ENCODE data around the gene DCAF12. TPM values are rescaled to one million over a fixed set of nuclear protein-coding genes. Genes with fewer than 3 reads are reported as not detected.
"Not testable (repeated sequence)": the region's sequence is repeated elsewhere in the genome, so short reads cannot be mapped to it uniquely, and the experiment has no call there.

Gene DCAF12
- total RNA-seq, 4 donors from 2014 or later, result 21.3 to 34.9 (median 24.2) TPM

DNA sequence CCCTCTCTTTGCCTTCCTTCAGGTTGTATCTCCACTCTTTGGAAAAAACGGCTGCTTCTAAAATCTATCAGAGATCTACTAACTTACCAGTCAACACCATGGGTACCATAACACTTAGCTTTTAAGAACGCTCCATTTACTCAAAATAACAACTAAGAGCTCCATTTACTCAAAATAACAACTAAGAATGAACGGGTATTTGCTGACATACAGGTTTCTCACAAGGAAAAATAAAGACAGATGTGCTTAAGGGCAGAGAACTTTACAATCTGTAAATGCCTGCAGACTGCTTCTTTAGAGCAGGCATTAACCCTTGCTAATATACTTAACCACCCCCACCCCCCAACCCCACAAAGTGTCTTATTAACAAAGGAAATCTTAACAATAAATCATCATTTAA, 80.6 kb downstream of the DCAF12 start:
- Histone ChIP-seq H3K27me3 (no peaks in the 10 kb centered on the region), H3K9me3 (no peaks in the 10 kb centered on the region), H3K4me3 (no peak overlapping the region), H3K4me1 (peaks cover 0 to 25% (median 16%) of the 10 kb centered on the region in 4 donors), H3K36me3 (no peaks in the 10 kb centered on the region), H3K27ac (no peak overlapping the region)
- WGBS, 2 donors, result 49 to 56% methylated on average over 3 of the region's 3 CpGs
- DNase-seq (ENCODE audit: low spot score in 2 of 2), result no peak
- TF ChIP-seq EP300 (IDR thresholded peaks at IDR 0.05), result no peak
- no peak for TF ChIP-seq POLR2A (IDR thresholded peaks at IDR 0.05)
- TF ChIP-seq, protein P1, sequence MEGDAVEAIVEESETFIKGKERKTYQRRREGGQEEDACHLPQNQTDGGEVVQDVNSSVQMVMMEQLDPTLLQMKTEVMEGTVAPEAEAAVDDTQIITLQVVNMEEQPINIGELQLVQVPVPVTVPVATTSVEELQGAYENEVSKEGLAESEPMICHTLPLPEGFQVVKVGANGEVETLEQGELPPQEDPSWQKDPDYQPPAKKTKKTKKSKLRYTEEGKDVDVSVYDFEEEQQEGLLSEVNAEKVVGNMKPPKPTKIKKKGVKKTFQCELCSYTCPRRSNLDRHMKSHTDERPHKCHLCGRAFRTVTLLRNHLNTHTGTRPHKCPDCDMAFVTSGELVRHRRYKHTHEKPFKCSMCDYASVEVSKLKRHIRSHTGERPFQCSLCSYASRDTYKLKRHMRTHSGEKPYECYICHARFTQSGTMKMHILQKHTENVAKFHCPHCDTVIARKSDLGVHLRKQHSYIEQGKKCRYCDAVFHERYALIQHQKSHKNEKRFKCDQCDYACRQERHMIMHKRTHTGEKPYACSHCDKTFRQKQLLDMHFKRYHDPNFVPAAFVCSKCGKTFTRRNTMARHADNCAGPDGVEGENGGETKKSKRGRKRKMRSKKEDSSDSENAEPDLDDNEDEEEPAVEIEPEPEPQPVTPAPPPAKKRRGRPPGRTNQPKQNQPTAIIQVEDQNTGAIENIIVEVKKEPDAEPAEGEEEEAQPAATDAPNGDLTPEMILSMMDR (IDR thresholded peaks at IDR 0.05), result no peak

DNA sequence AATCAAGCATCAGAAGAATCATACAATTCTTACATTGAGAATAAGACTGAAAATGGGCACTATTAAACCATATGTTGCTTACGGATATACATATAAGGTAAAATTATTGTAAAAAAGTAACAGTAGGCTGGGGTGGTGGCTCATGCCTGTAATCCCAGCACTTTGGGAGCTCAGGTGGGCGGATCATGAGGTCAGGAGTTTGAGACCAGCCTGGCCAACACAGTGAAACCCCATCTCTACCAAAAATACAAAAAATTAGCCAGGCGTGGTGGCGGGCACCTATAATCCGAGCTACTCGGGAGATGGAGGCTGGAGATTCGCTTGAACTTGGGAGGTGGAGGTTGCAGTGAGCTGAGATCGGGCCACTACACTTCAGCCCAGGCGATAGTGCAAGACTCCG, 84.4 kb downstream of the DCAF12 start:
- not testable (repeated sequence) for H3K27ac ChIP-seq; H3K27me3 ChIP-seq; DNase-seq (ENCODE audit: low spot score in 2 of 2); H3K4me3 ChIP-seq; H3K9me3 ChIP-seq; H3K4me1 ChIP-seq
- peaks cover 0 to 12% (median 0%) of the 10 kb centered on the region in 3 donors for H3K36me3 ChIP-seq
- 93 to 96% methylated on average over 10 of the region's 10 CpGs for WGBS, 2 donors

DNA sequence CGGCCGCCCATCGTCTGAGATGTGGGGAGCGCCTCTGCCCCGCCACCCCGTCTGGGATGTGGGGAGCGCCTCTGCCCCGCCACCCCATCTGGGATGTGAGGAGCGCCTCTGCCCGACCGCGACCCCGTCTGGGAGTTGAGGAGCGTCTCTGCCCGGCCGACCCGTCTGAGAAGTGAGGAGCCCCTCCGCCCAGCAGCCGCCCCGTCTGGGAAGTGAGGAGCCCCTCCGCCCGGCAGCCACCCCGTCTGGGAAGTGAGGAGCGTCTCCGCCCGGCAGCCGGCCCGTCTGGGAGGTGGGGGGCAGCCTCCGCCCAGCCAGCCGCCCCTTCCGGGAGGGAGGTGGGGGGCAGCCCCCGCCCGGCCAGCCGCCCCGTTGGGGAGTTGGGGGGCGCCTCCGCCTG, 87.6 kb downstream of the DCAF12 start:
- H3K9me3 ChIP-seq, H3K27me3 ChIP-seq: not testable (repeated sequence)

DNA sequence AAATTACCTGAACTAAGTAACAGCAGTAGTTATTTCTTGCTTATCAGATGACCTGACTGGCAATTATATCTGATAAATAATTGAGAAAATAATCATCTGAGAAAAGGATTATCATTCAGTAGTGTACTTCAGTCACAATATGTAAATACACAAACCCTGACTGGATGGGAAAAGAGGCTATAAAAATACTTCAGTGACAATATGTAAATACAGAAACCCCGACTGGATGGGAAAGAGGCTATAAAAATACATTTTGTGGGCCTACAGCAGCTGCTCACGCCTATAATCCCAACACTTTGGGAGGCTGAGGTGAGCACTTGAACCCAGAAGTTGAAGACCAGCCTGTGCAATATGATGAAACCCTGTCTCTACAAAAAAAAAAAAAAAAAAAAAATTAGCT, 88.9 kb downstream of the DCAF12 start:
- Histone ChIP-seq H3K4me3 (no peak overlapping the region), H3K27ac (no peak overlapping the region), H3K9me3 (no peaks in the 10 kb centered on the region), H3K27me3 (no peaks in the 10 kb centered on the region), H3K36me3 (peaks cover 0 to 12% (median 0%) of the 10 kb centered on the region in 3 donors), H3K4me1 (peaks cover 0 to 7% (median 0%) of the 10 kb centered on the region in 4 donors)
- TF ChIP-seq, protein P1 (IDR thresholded peaks at IDR 0.05), result no peak
- no peak for TF ChIP-seq POLR2A (IDR thresholded peaks at IDR 0.05)
- no peak for TF ChIP-seq EP300 (IDR thresholded peaks at IDR 0.05)
- WGBS, 2 donors, result 75 to 85% methylated on average over 2 of the region's 2 CpGs
- no peak for DNase-seq (ENCODE audit: low spot score in 2 of 2)

More for the DNA sequence above, 87.6 kb downstream of the DCAF12 start:
- H3K36me3 ChIP-seq, result peaks cover 0 to 12% (median 0%) of the 10 kb centered on the region in 3 donors
- H3K27ac ChIP-seq; DNase-seq (ENCODE audit: low spot score in 2 of 2); H3K4me3 ChIP-seq; H3K4me1 ChIP-seq: not testable (repeated sequence)
- WGBS, 2 donors, result 98 to 100% methylated on average over 4 to 16 of the region's 37 CpGs

DNA sequence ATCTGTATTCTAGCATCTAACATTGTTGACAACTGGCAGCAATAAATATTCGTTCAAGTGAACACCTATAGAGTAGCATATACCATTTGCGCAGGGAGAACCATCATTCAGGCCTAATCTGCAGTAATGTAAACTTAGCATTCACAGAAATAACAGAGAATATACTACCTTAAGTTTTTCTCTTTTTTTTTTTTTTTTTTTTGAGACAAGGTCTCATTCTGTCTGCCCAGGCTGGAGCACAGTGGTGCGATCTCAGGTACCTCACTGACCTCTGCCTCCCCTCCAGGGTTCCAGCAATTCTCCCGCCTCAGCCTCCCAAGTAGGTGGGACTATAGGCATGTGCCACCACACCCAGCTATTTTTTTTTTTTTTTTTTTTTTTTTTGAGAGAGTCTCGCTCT, 89.9 kb downstream of the DCAF12 start:
- WGBS, 2 donors, result 90 to 92% methylated on average over 5 of the region's 5 CpGs
- Histone ChIP-seq H3K27me3 (no peaks in the 10 kb centered on the region), H3K27ac (no peak overlapping the region), H3K9me3 (no peaks in the 10 kb centered on the region), H3K4me1 (peaks cover 0 to 7% (median 0%) of the 10 kb centered on the region in 4 donors), H3K36me3 (peaks cover 0 to 18% (median 0%) of the 10 kb centered on the region in 3 donors), H3K4me3 (no peak overlapping the region)
- no peak for DNase-seq (ENCODE audit: low spot score in 2 of 2)
- no peak for TF ChIP-seq POLR2A (IDR thresholded peaks at IDR 0.05)
- no peak for TF ChIP-seq EP300 (IDR thresholded peaks at IDR 0.05)
- TF ChIP-seq, protein P1 (IDR thresholded peaks at IDR 0.05), result no peak

Small RNAs within 50 kb of the gene (small RNA-seq; reads per million reads assigned to genes)
- gene RN7SKP114, result not detected

Other genes starting within 250 kb of the DCAF12 start
- gene UBAP2, start 77.8 kb downstream of the DCAF12 start, total RNA-seq, result 10 to 100 TPM; 29.7 to 36.9 (median 34.3) TPM
- 10 to 100 TPM; 36.7 to 46.1 (median 38.3) TPM for gene UBAP1, start 52.3 kb upstream of the DCAF12 start, total RNA-seq
- gene KIF24, start 202.6 kb upstream of the DCAF12 start, total RNA-seq, result 1 to 10 TPM in 3 of 4 donors, under 1 TPM in 1; 0.59 to 1.9 (median 1.5) TPM
- gene NUDT2, start 202.9 kb upstream of the DCAF12 start, total RNA-seq, result 10 to 100 TPM; 14.1 to 55.5 (median 25.4) TPM